Neutrophil (primary cell): ENCODE data around the gene G6PD.

Experiments
- H3K27ac ChIP-seq: fragments of 200-600 bp; sonication (generic); 2 replicates; pipeline ENCODE4 v1.5.1; 2016; ENCODE audit warnings: mild to moderate bottlenecking, moderate library complexity
- H3K27me3 ChIP-seq: fragments of 200-600 bp; sonication (generic); 2 replicates; pipeline ENCODE4 v1.6.0; 2016; ENCODE audit warnings: mild to moderate bottlenecking
- H3K36me3 ChIP-seq: fragments of 200-600 bp; sonication (generic); 2 replicates; pipeline ENCODE4 v1.5.1; 2017
- H3K4me1 ChIP-seq, 2 experiments: fragments of 200-600 bp in 1 of 2; sonication (generic) in 1 of 2; 1 replicate in 1 of 2; 2 replicates in 1 of 2; pipeline versions ENCODE4 v1.5.1 to v1.6.1; 2013 to 2016; ENCODE audit warnings: low read depth in 1 of 2, low read length in 1 of 2, mild to moderate bottlenecking in 1 of 2, moderate library complexity in 1 of 2; ENCODE audit not compliant: control insufficient read depth in 1 of 2, insufficient read depth in 1 of 2
- H3K4me3 ChIP-seq, 2 experiments: fragments of 200-600 bp in 1 of 2; sonication (generic) in 1 of 2; 1 replicate in 1 of 2; 2 replicates in 1 of 2; pipeline ENCODE4 v1.5.1; 2013 to 2016; ENCODE audit warnings: low read depth in 1 of 2, low read length in 1 of 2, mild to moderate bottlenecking in 1 of 2, moderate library complexity in 1 of 2
- H3K9me3 ChIP-seq: fragments of 200-600 bp; sonication (generic); 2 replicates; pipeline ENCODE4 v1.5.1; 2016
- TF ChIP-seq, protein P1 (sequence below): fragments of 200-600 bp; sonication (generic); IDR thresholded peaks from 2 replicates; pipeline ENCODE4 v1.5.1; 2016; ENCODE audit warnings: antibody characterized with exemption

G6PD gene

GRCh38 chrX:154532690-154533089 lies 14.0 kb downstream of the G6PD start:
- Histone ChIP-seq H3K27ac (no peak overlapping the region), H3K4me1 (peaks cover 17% of the 10 kb centered on the region in 2 experiments), H3K4me3 (no peak overlapping the region), H3K27me3 (no peaks in the 10 kb centered on the region), H3K36me3 (peaks cover 62% of the 10 kb centered on the region), H3K9me3 (no peaks in the 10 kb centered on the region)
- TF ChIP-seq, protein P1, sequence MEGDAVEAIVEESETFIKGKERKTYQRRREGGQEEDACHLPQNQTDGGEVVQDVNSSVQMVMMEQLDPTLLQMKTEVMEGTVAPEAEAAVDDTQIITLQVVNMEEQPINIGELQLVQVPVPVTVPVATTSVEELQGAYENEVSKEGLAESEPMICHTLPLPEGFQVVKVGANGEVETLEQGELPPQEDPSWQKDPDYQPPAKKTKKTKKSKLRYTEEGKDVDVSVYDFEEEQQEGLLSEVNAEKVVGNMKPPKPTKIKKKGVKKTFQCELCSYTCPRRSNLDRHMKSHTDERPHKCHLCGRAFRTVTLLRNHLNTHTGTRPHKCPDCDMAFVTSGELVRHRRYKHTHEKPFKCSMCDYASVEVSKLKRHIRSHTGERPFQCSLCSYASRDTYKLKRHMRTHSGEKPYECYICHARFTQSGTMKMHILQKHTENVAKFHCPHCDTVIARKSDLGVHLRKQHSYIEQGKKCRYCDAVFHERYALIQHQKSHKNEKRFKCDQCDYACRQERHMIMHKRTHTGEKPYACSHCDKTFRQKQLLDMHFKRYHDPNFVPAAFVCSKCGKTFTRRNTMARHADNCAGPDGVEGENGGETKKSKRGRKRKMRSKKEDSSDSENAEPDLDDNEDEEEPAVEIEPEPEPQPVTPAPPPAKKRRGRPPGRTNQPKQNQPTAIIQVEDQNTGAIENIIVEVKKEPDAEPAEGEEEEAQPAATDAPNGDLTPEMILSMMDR = no peak

GRCh38 chrX:154531626-154532025 lies 15.0 kb downstream of the G6PD start:
- no peaks in the 10 kb centered on the region for H3K27me3 ChIP-seq
- TF ChIP-seq, protein P1 = no peak
- H3K27ac ChIP-seq = no peak overlapping the region
- peaks cover 62% of the 10 kb centered on the region for H3K36me3 ChIP-seq
- H3K4me1 ChIP-seq = peaks cover 24 to 27% of the 10 kb centered on the region in 2 experiments
- H3K4me3 ChIP-seq = no peak overlapping the region
- H3K9me3 ChIP-seq = no peaks in the 10 kb centered on the region

DNA sequence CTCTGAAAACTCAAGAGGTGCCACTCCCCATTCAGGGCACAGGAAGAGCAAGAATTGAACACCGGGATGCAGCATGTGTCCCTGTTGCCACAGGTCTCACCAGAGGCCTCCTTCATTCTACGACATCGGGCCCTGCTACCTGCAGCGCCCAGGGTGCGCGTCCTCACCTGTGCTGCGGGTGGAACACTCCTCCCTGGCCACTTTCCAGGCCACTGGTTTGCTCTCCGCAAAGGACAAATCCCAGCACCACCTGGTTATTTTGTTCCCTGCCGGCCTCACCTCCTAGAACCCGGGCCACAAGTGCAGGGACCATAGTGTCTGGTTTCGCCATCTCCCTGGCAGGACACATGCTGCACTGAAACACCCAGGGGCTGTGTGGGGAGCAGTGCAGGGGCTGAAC lies 16.4 kb downstream of the G6PD start:
- no peak overlapping the region for H3K4me3 ChIP-seq
- no peaks in the 10 kb centered on the region for H3K9me3 ChIP-seq
- H3K27me3 ChIP-seq = no peaks in the 10 kb centered on the region
- TF ChIP-seq, protein P1 = no peak
- H3K4me1 ChIP-seq = peaks cover 20 to 21% of the 10 kb centered on the region in 2 experiments
- peak overlapping the region; percentile 49 for H3K27ac ChIP-seq
- peaks cover 53% of the 10 kb centered on the region for H3K36me3 ChIP-seq

GRCh38 chrX:154529206-154529612 lies 17.4 kb downstream of the G6PD start:
- TF ChIP-seq, protein P1 = no peak
- Histone ChIP-seq H3K27me3 (no peaks in the 10 kb centered on the region), H3K4me1 (peaks cover 10 to 11% of the 10 kb centered on the region in 2 experiments), H3K4me3 (no peak overlapping the region), H3K9me3 (no peaks in the 10 kb centered on the region), H3K27ac (peak overlapping the region; percentile 49), H3K36me3 (peaks cover 43% of the 10 kb centered on the region)

DNA sequence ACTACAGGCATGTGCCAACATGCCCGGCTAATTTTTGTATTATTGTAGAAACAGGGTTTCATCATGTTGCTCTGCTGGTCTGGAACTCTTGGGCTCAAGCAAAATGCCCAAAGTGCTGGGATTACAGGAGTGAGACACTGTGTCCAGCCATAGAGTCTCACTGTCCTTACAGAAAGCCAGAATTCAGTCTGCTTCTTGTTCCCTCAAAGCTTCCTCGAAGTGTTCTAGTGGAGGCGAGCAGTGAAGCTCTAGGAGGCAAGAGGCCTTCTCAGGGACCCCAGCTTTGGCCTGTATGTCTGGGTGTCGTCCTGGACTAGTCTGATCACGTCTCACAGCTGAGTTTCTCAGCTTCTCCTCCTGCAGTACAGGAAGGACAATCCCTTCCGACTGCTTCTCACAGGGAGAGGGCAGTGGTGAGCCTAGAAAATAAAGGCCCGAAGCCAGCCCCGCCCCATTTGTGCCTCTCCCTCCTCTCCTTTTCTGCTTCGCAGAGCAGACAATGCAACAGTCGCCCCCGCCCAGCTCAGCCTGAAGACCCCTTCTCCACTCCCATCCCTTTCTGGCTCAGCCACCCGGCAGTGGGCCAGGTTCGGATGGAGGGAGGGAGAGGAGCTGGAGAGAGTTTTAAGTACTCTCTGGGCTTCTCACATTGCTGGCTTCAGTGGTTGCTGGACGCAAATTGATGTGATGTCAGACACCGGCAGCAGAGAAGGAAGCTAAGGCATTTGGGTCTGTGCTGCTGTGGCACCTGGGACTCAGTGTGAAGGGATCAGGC lies 19.6 kb downstream of the G6PD start:
- H3K36me3 ChIP-seq = peaks cover 21% of the 10 kb centered on the region
- peaks cover 10% of the 10 kb centered on the region in 2 experiments for H3K4me1 ChIP-seq
- no peaks in the 10 kb centered on the region for H3K27me3 ChIP-seq
- TF ChIP-seq, protein P1 = peak; percentile 46
- peak overlapping the region in 1 of 2 experiments; percentile 44 for H3K4me3 ChIP-seq
- H3K27ac ChIP-seq = peak overlapping the region; percentile 55
- no peaks in the 10 kb centered on the region for H3K9me3 ChIP-seq
